Measurements from ENCODE around the gene ARHGEF25.
"Not testable (repeated sequence)": the region's sequence is repeated elsewhere in the genome, so short reads cannot be mapped to it uniquely, and the experiment has no call there.

Gene ARHGEF25

DNA sequence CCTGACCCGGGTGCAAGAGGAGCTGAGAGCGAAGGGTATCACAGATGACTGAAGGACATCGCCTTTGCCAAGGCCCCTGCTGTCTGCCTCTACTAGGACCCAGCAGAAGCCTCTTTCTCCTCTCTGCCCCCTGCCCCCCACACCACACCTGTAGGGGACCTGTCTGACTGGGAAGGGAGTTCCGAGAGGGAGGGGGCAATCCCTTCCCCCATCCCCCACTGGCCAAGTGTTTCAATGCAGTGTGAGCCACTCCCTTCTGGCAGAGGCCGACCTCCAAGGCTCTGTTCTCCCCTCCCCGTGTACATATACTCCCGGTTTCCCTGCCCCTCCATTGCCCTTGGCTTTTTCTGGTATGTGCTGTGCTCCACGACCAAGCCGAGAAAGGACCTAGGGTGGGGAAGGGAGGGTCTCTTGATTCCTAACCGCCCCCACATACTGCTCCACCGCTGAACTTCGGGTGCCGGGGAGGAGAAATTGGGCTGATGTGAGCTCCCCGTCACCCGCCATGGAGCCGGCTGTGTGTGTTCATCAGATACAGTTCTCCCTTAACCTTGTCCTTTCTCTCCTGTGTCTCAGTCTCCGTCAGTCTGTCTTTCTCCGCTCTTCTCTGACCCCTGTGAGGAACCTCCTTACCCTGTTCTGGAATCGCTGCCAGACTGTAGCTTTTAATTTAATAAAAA lies 2.0 kb upstream of the ARHGEF25 start:
- DNase-seq (ENCODE audit: low read depth), result no peak

GRCh38 chr12:57609781-57610553 lies 1.3 kb upstream of the ARHGEF25 start:
- DNase-seq (ENCODE audit: low read depth), result no peak

GRCh38 chr12:57610554-57611107 lies 604 bp upstream of the ARHGEF25 start:
- DNase-seq (ENCODE audit: low read depth), result no peak

GRCh38 chr12:57611827-57612710 lies 834 bp downstream of the ARHGEF25 start:
- DNase-seq (ENCODE audit: low read depth), result no peak

GRCh38 chr12:57612711-57613426 lies 1.6 kb downstream of the ARHGEF25 start:
- DNase-seq (ENCODE audit: low read depth), result no peak

GRCh38 chr12:57613427-57614109 lies 2.3 kb downstream of the ARHGEF25 start:
- no peak for DNase-seq (ENCODE audit: low read depth)

DNA sequence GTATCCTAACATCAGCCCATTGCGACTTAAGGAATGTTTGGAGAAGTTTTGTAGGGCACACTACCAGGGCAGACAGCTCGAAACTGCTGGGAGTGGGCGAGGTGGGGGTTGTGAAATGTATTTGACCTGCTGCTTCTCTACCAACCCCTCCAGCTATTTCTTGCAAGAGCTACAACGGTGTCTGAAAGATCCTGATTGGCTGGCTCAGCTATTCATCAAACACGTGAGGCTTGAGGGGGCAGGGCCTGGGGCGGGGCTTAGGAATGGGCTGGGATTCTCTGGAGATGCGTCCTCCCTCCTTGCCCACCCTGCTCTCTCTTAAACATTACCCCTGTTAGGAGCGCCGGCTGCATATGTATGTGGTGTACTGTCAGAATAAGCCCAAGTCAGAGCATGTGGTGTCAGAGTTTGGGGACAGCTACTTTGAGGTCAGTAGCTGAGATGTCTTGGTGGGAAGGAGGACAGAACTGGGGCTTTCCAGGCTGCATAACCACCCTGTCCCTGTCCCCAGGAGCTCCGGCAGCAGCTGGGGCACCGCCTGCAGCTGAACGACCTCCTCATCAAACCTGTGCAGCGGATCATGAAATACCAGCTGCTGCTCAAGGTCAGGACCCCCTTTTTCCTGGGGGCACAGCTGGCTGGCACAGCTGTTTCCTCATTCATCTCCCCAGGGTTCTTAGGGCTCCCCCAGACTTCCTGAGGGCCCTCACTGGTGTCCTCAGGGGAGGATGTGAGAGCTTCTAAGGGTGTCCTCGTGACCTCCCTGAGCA lies 3.1 kb downstream of the ARHGEF25 start:
- DNase-seq (ENCODE audit: low read depth), result no peak

GRCh38 chr12:57614948-57615500 lies 3.8 kb downstream of the ARHGEF25 start:
- DNase-seq (ENCODE audit: low read depth), result no peak

DNA sequence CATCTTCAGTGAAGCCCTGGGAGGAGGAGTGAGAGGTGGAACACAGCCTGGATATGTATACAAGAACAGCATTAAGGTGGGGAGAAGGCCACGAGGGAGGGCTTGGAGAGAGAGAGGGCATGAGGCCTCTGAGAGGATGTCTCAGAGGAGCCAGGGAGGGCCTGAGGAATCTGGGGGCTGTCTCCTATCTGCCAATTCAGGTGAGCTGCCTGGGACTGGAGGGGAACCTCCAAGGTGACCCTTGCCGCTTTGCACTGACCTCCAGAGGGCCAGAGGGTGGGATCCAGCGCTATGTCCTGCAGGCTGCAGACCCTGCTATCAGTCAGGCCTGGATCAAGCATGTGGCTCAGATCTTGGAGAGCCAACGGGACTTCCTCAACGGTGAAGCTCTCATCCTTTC lies 4.4 kb downstream of the ARHGEF25 start:
- no peak for DNase-seq (ENCODE audit: low read depth)

GRCh38 chr12:57616383-57617101 lies 5.3 kb downstream of the ARHGEF25 start:
- DNase-seq (ENCODE audit: low read depth), result no peak

DNA sequence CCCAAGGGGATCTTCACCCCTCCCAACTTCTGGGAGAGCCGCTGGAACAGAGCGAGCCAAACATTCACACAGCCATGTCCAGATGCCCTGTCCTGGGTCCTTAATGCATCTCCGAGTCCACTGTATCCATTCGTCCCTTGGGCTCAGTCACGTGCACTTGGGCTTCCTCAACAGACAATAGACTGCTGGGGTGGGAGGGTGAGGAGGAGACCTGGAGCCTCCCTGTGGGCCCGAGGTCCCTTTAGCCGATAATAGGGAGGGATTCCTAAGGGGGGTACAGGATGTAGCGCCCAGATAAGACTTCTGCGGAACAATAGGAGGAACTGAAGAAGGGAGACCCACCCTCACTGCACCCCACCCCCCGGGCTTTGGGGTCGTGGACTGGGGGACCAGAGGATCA lies 6.7 kb downstream of the ARHGEF25 start:
- no peak for DNase-seq (ENCODE audit: low read depth)

- DNase-seq (ENCODE audit: low read depth), result not testable (repeated sequence)
These were observed 7.2 kb downstream of the ARHGEF25 start for GRCh38 chr12:57618431-57618830.

- DNase-seq (ENCODE audit: low read depth), result no peak
These were observed 7.8 kb downstream of the ARHGEF25 start for GRCh38 chr12:57618966-57619433.

DNA sequence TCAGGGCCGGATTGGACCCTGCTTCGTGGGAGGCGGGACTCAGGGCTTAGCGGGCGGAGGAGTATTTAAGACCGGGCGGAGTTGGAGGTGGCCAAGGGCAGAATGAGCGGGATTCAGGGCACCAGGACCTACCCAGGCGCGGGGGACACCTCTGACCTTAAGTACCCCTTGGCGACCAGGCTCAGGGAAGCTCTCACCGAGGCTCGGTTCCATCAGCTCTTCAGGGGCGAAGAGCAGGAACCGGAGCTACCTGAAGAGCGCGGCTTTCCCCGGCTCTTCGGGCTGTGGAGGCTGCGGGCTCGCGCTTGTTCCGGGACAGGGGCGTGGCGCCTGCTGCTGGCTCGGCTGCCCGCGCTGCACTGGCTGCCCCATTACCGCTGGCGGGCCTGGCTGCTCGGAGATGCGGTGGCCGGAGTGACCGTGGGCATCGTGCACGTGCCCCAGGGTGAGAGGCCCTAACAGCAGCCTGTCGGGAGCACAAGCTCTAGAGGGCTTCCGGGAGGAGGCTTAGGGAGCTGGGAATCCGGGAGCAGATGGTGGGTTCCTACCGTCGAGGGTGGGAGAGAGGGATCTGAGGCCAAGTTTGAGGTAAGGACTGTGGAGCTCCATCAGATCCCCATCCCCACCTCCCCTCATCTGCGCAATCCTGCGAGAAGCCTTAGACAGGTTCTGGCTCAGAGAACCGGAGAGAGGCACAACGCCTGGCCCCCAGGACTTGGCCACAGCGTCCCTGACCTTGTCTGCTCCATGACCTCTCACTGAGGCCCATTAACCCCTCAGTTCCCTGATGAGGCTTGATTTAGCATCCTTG lies 8.4 kb downstream of the ARHGEF25 start:
- no peak for DNase-seq (ENCODE audit: low read depth)

DNA sequence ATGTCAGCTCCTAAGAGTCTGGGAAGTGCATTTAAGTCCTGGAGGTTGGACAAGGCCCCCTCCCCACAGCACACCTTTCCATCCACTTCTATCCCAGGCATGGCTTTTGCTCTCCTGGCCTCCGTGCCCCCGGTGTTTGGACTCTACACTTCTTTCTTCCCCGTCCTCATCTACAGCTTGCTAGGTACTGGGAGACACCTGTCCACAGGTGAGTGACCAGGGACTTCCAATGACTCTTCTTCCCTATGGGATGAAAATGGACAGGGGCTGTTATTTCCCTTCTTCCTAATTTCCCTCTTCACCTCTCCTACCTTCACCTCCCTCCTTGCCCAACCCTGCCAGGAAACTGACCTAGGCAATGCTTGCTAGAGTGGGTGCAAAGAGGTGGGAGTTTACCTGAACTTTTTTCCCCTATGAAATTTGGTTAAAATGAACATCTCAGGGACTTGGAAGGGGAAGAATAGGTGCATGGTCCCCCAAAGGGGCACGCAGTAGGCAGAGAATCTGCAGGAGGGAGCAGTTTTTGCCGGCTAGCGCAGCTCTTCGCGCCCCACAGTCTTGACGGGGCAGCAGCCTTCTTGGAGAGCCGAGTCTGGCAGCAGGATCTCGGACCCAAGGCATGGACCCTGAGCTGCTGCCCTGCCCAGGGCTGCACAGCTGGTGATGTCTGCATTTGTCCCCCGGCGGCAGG lies 9.2 kb downstream of the ARHGEF25 start:
- no peak for DNase-seq (ENCODE audit: low read depth)

- no peak for DNase-seq (ENCODE audit: low read depth)
These were observed 9.8 kb downstream of the ARHGEF25 start for GRCh38 chr12:57620936-57621496.
